Activated CD8-positive, alpha-beta memory T cell treated with anti-CD3 and anti-CD28 coated beads for 4 hours (primary cell): Measurements from ENCODE around the gene OSER1.

Experiments
- DNase-seq, 2 donors: peaks; one replicate each; pipeline ENCODE4 v3.0.0-alpha.2; 2020; ENCODE audit warnings: low read depth in 2 of 2

OSER1 gene

GRCh38 chr20:44224637-44225036, 14.1 kb upstream of the OSER1 start:
- no peak for DNase-seq

GRCh38 chr20:44223721-44224120, 13.2 kb upstream of the OSER1 start:
- no peak for DNase-seq

- no peak for DNase-seq
Observed at GRCh38 chr20:44222633-44223368, 12.2 kb upstream of the OSER1 start.

- DNase-seq, result no peak
Observed at GRCh38 chr20:44222027-44222426, 11.5 kb upstream of the OSER1 start.

GRCh38 chr20:44221368-44221954, 10.9 kb upstream of the OSER1 start:
- DNase-seq, result no peak

GRCh38 chr20:44219791-44220190, 9.2 kb upstream of the OSER1 start:
- no peak for DNase-seq

- DNase-seq, result no peak
Observed at GRCh38 chr20:44219170-44219730, 8.7 kb upstream of the OSER1 start.

- peak in 1 of 2 donors; percentile 4 for DNase-seq
Observed at GRCh38 chr20:44218446-44218845, 7.9 kb upstream of the OSER1 start.

GRCh38 chr20:44217342-44218092, 6.9 kb upstream of the OSER1 start:
- DNase-seq, result peak; percentile 33 to 50

GRCh38 chr20:44215125-44215524, 4.6 kb upstream of the OSER1 start:
- peak; percentile 38 to 51 for DNase-seq

GRCh38 chr20:44212792-44213191, 2.2 kb upstream of the OSER1 start:
- DNase-seq, result no peak

GRCh38 chr20:44211177-44212039, 837 bp upstream of the OSER1 start:
- no peak for DNase-seq

- no peak for DNase-seq
Observed at GRCh38 chr20:44209686-44210405, 725 bp downstream of the OSER1 start.

GRCh38 chr20:44208770-44209169, 1.8 kb downstream of the OSER1 start:
- DNase-seq, result no peak

GRCh38 chr20:44208165-44208564, 2.4 kb downstream of the OSER1 start:
- no peak for DNase-seq

GRCh38 chr20:44207126-44207723, 3.3 kb downstream of the OSER1 start:
- no peak for DNase-seq

GRCh38 chr20:44206132-44206531, 4.4 kb downstream of the OSER1 start:
- DNase-seq, result no peak

GRCh38 chr20:44204832-44205215, 5.7 kb downstream of the OSER1 start:
- DNase-seq, result no peak

- no peak for DNase-seq
Observed at GRCh38 chr20:44204156-44204831, 6.3 kb downstream of the OSER1 start.

- DNase-seq, result no peak
Observed at GRCh38 chr20:44203161-44203560, 7.4 kb downstream of the OSER1 start.
